ENCODE results near the gene ZNF90. TPM values are rescaled to one million over a fixed set of nuclear protein-coding genes. Genes with fewer than 3 reads are reported as not detected.
"Not testable (repeated sequence)": the region's sequence is repeated elsewhere in the genome, so short reads cannot be mapped to it uniquely, and the experiment has no call there.

The ZNF90 gene
- 0.42 and 0.49 TPM in 2 replicates for total RNA-seq (2014; rRNA removed; shearing (Covaris generic))

DNA sequence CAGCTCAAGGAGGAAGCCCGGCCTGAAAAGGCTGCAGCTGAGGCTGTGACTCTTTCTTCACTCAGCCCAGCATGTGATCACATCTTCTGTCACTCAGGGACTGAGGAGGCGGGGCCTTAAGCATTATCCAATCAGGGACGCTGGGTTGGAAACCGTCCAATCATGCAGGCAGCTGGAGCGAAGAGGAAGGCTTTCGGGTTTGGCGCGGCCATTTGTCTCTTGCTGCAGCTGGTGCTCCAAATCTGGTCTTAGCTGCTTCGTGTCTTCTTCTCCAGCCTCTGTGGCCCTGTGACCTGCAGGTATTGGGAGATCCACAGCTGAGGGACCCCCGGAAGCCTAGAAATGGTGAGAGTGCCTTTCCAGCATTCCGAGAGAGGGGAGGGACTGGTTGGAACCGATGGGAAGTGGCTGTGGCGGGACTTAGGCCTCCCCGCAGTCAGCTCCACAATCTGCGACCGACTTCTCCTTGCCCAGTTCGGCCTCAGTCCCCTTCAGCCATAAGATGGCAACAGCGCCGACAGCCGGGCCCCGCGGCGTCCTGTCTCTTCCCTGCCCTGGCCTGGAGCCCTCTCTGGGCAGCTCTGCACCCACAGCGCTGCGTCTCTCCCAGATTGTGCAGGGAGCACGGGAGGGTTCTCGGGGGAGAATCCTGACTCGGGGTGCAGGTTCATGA is at the start of gene ZNF90:
Gene ZNF90 (plus strand): TSS at position 210 of the 673 bp plus-strand sequence. CDS start 133 bp downstream, at position 343.
- DNase-seq (ENCODE audit: low read depth): peak; percentile 76

DNA sequence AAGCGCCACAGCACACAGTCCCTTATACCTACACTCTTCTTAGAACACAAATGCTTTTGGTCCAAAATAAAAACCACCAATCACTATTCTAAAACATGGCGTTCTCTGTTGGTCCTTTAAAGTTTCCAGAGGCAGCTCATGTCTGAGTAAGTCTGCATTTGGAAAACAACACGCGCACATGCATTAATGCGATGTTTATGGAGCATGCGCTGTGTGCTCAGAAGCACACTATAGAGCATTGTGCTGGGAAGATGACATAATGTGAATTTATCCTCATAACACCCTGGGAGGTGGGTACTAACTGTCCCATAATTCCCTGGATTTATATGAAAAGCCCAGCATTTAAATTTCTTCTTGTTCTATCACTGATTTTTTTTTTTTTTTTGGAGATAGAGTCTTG is 49.2 kb upstream of the ZNF90 start:
- DNase-seq (ENCODE audit: low read depth): no peak

GRCh38 chr19:20035935-20036334 is 41.9 kb upstream of the ZNF90 start:
- DNase-seq (ENCODE audit: low read depth): no peak

DNA sequence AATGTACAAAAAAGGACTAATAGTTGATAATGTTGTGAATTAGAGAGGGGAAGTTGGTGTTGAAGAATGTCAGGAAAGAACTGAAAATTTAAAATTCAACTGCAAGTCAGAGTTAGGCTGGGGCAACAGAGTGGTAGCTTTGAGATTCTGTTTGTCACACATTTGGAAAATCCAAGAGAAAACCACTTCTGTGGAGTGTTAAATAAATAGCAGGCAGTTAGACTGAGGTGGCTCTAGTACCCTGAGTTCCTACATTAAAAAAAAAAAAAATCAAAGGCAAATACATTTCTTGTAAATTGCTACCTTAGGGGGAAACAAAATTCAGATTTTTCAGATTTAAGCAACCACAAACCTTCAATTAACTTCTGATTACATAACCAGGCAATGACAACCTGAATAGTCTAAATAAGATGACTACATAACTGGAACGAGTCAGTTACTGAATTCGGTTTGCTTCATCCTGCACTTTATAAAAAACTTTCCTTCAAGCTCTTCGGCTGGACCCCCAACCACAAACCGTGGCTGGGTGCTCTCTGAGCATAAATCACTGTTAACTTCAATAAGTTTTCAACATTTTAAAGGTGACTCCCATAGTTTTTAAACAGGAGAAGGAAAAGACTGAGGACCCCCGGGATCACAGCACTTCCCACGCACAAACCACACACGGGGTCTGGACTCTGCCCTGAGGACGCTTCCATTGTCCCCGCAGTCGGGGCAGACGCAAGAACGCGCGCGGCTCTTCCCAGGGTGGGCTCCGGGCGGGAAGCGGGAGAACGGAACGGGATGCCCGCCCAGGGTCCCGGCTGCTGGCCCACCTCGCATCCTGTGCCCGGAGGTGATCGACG is 39.2 kb upstream of the ZNF90 start:
- DNase-seq (ENCODE audit: low read depth): no peak

DNA sequence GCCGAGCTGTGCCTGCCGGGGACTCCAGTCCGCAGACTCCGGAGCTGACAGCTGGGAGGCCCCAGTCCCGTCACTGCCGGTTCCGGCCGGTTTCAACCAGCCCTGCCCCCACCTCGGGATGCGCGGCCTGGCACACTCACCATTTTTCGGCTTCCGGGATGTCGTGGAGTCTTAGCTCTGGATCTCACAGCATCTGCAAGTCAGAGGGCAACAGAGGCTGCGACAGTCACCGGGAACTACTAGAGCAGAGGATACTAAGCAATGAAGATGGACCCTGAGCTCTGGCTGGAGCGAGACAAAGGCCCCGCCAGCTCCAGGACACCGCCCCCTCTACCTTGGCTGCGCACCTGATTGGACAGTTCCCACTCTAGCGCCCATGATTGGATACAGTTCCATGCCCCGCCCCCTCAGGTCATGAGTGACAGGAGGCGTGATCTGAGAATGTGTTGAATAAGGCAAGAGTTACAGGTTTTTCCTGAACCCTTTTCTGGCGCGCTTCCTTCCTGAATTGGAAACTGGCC is 38.5 kb upstream of the ZNF90 start, which contains the start of gene ZNF682:
Gene ZNF682 (minus strand): TSS at position 303 of the 521 bp plus-strand sequence. CDS start 160 bp downstream, at position 143.
- DNase-seq (ENCODE audit: low read depth): peak; percentile 86

DNA sequence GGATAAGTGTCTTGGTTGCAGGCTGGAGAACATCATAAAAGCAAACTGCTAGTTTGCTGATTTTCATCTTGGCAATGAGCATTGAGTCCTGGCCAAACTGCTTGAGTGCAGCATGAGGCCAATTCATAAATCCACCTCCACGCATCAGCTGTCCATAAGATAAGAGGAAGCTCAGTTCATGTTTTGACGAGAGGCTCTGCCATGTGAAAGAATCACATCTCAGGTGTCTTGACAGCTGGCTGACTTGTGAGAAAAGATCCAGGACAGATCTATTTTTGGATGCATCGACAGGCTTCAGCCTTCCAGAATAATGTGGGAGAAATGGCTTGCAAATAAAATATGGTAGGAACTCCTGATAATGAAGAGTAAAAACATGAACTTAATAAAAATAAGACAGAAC is 33.1 kb upstream of the ZNF90 start:
- DNase-seq (ENCODE audit: low read depth): no peak

DNA sequence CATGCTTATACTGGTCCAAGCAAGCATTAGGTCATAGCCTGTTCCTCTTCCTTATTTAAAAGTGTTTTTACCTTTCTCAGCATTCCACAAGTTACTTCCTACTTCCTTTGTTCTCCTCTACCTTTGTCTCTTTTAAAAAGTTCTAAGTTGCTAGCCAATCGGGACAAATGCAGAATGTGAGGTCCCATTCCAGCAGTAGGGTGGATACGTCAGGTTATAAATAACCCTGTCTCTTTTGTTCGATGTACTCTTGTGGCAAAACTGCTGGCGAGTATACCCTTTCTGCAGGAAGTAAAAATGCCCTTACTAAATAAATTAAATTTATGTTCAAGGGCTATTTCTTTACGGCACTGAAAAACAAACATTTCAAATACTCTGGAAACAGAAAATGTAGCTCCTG is 32.1 kb upstream of the ZNF90 start:
- not testable (repeated sequence) for DNase-seq (ENCODE audit: low read depth)

- peak; percentile 85 for DNase-seq (ENCODE audit: low read depth)
Measured at GRCh38 chr19:20051841-20052768, 25.7 kb upstream of the ZNF90 start.

- not testable (repeated sequence) for DNase-seq (ENCODE audit: low read depth)
Measured at GRCh38 chr19:20058738-20059137, 19.1 kb upstream of the ZNF90 start.

GRCh38 chr19:20060282-20060681 is 17.5 kb upstream of the ZNF90 start:
- no peak for DNase-seq (ENCODE audit: low read depth)

DNA sequence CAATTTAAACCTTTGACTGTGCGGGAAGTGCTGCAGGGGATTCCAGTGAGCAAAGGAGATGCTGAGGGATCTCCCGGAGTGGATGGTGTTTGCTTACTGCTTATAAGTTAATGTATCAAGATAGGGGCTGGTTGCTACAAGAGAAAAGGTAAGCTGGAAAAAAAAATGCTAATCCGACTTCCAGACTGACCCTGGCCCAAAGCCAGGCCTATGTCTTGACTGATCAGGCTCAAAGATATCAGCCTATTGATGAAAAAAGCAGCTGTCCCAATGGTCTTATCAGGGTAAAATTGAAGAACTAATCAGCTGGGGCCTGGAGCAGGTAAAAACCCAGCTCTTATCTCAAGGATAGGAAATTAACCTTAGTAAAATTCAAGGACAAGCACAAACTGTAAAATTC is 10.9 kb upstream of the ZNF90 start:
- DNase-seq (ENCODE audit: low read depth): no peak

GRCh38 chr19:20067943-20068342 is 9.9 kb upstream of the ZNF90 start:
- DNase-seq (ENCODE audit: low read depth): no peak

DNA sequence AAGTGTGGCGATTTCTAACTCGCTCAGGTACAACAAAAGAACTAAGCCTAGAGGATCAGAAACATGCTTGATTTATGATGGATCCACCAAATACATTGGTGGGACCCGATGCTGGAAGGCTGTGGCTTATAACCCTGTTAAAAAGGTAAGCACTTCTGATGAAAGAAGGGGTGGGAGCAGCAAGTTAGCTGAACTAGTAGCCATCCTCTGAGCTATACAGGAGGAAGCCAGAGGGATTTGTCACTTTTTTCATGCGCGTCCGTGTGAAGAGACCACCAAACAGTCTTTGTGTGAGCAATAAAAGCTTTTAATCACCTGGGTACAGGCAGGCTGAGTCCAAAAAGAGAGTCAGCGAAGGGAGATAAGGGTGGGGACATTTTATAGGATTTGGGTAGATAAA is 9.2 kb upstream of the ZNF90 start:
- DNase-seq (ENCODE audit: low read depth): not testable (repeated sequence)

- no peak for DNase-seq (ENCODE audit: low read depth)
Measured at GRCh38 chr19:20070691-20071090, 7.1 kb upstream of the ZNF90 start.

DNA sequence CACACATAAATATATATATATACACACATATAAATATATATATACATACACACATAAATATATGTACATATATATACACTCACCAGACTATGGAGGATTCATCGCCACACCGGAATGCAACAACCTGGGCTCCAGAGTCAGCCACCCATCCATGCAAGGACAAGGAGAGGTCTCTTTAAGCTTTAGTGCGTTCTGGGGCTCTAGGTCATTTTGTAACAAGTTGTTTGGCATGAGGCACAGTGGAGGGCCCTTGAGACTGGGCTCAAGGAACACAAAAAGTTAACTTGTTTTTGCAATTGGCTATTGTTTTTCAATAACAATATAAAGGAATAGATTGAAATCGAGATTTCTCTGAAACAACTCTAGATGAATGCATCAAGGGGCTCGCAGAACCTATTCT is 4.9 kb upstream of the ZNF90 start:
- no peak for DNase-seq (ENCODE audit: low read depth)

- peak; percentile 4 for DNase-seq (ENCODE audit: low read depth)
Measured at GRCh38 chr19:20078581-20079031, 806 bp downstream of the ZNF90 start.

DNA sequence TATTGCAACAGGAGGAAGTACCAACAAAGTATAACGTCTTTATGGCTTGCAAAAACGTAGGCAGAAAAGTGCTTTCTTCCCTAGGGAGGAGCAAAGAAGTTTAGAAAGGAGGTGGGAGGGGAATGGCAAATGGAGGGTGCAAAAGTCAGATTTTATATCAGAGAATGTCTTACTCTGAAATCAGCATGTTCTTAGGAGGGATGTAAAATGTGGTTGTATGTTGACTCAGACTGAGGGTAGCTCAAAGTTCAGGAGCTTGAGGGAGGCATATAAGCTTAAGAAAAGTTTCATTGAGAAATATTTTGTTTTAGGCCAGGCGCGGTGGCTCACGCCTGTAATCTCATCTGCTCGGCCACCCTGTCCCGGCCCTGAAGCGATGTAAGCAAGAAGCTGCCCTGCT is 1.7 kb downstream of the ZNF90 start:
- DNase-seq (ENCODE audit: low read depth): no peak

DNA sequence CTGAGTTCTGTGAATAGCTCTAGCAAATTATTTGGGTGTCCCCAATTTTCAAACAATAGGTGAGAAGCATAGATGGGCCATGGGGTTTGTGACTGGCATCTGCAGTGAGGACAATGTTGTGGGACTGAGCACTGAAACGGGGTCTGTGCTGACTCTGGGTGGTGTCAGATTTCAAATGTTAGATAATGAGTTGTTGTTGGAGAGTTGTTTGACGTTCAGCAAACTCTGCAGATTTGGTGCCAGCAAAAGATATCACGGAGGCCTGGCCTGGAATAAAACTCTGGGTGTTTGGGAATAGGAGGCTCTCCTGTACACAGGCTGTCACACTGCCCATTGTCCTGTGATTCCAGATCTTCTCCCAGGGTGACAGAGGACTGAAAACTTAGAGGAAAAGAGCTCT is 2.9 kb downstream of the ZNF90 start:
- no peak for DNase-seq (ENCODE audit: low read depth)

- not testable (repeated sequence) for DNase-seq (ENCODE audit: low read depth)
Measured at GRCh38 chr19:20082232-20082833, 4.5 kb downstream of the ZNF90 start.

GRCh38 chr19:20082876-20083275 is 5.1 kb downstream of the ZNF90 start:
- DNase-seq (ENCODE audit: low read depth): not testable (repeated sequence)

- no peak for DNase-seq (ENCODE audit: low read depth)
Measured at GRCh38 chr19:20102097-20102496, 24.3 kb downstream of the ZNF90 start.
